Mammary epithelial cell (primary cell): ENCODE measurements around the gene CCT4.
A peak's percentile ranks its signal among the peaks of the same experiment; 100 is the strongest.

Source experiments
- EZH2 ChIP-seq: IDR thresholded peaks from 2 replicates; pipeline ENCODE4 v1.6.1; 2012; ENCODE audit warnings: low read length, inconsistent platforms, borderline replicate concordance
- TF ChIP-seq, protein P1 (sequence below), 2 donors: IDR thresholded peaks in 1 of 2; conservative IDR thresholded peaks in 1 of 2; 2 replicates each; pipeline ENCODE4 v1.5.1; 2011 to 2012; ENCODE audit warnings: inconsistent platforms in 2 of 2, low read length in 2 of 2, mild to moderate bottlenecking in 2 of 2, control low read depth in 1 of 2, low read depth in 1 of 2; ENCODE audit not compliant: insufficient read depth in 1 of 2; ENCODE audit errors: extremely low read depth in 1 of 2

DNA sequence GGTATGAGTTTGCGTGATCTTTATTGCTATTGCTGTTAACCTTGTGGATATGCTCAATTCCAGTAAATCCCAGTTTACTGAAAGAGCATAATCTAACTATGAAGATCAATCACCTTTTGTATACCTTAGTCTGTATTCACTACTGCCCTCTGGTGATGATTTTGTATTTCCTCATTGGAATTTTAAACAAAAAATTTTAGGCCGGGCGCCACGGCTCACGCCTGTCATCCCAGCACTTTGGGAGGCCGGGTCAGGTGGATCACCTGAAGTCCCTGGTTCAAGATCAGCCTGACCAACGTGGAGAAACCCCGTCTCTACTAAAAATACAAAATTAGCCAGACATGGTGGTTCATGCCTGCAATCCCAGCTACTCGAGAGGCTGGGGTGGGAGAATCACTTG, 22.1 kb upstream of the CCT4 start:
- TF ChIP-seq, protein P1, sequence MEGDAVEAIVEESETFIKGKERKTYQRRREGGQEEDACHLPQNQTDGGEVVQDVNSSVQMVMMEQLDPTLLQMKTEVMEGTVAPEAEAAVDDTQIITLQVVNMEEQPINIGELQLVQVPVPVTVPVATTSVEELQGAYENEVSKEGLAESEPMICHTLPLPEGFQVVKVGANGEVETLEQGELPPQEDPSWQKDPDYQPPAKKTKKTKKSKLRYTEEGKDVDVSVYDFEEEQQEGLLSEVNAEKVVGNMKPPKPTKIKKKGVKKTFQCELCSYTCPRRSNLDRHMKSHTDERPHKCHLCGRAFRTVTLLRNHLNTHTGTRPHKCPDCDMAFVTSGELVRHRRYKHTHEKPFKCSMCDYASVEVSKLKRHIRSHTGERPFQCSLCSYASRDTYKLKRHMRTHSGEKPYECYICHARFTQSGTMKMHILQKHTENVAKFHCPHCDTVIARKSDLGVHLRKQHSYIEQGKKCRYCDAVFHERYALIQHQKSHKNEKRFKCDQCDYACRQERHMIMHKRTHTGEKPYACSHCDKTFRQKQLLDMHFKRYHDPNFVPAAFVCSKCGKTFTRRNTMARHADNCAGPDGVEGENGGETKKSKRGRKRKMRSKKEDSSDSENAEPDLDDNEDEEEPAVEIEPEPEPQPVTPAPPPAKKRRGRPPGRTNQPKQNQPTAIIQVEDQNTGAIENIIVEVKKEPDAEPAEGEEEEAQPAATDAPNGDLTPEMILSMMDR (conservative IDR thresholded peaks at IDR 0.05 in 1 of 2, IDR thresholded peaks at IDR 0.05 in 1 of 2; ENCODE audit: extremely low read depth in 1 of 2, insufficient read depth in 1 of 2, low read depth in 1 of 2, low read length in 2 of 2), result peak; percentile 4 to 43
- TF ChIP-seq EZH2, result no peak
